NOMO-1 treated with dmso at 0.1 percent for 144 hours (cell line): ENCODE results near the gene NCKIPSD.

Experiments used
- DNase-seq: peaks from one replicate; lab custom pipeline; 2025; ENCODE audit not compliant: unreplicated experiment; lab: John Stamatoyannopoulos, UW

Gene NCKIPSD

DNA sequence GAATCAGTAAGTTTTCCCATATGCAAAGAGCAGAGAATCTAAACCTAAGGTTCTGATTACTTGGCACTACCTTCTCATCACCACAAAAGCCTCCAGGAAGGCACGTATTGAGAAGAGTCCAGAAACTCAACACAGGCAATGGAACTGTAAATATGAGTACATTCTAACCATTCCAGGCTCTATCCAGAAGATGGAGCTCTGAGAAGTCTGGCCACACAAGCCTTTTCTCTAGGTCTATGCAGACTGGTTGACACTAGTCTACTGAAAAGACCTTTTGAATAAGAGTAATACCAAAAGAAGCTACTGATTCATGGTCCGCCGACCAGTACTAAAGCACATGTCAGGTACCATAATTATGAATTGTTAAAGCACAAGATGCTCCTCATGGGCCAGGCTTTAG lies 12.2 kb upstream of the NCKIPSD start:
- no peak for DNase-seq

DNA sequence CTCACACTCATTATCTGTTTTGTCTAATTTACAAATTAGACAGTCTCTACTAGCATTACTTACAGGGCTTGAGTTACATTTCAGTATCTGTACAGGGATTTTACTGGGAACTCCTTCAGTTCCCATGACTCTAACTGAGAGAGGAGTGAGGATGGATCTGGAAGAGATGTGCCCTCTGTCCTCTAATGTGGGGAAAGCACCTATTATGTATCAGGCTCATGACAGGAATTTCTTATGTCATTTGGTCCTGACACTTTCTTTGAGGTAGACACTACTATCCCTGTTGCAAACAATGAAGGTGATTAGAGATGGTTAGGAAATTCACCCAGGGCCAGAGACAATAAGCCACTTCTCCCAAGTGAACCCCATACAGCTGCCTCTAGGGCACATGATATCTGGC lies 10.9 kb upstream of the NCKIPSD start:
- no peak for DNase-seq

DNA sequence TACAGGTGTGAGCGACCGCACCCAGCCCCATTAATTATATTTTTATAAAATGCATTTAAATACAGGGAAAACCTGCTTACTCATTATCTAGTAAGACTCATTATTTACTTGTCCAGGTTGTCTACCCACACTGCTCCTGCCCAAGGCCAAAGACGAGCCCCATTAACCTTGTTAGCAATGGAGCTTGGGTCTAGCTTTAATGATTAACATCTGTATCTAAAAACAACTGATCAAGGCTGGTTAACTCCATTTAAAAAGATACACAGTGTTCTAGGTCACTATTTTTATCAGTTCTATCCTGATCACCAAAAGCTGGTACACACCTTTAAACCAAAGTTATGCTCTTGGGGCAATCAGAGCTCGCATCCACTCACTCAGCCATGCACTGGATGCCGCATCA lies 10.4 kb upstream of the NCKIPSD start:
- DNase-seq, result no peak

DNA sequence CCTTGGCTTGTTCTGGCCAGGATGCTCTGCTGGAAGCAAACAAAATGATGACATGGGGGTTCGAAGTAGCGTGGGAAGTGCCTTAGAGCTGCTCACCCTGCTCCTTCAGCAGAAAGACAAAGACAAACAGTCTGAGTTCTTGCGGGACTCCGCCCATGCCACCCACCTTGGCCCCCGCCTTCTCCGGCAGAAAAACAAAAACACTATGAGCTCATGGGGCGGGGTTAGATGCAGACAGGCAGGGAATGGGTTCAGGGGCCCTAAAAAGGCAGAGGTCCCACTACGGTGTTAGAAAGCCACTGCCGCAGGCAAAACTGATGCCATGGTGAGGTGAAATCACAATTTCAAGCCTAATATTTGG lies 9.7 kb upstream of the NCKIPSD start:
- no peak for DNase-seq

DNA sequence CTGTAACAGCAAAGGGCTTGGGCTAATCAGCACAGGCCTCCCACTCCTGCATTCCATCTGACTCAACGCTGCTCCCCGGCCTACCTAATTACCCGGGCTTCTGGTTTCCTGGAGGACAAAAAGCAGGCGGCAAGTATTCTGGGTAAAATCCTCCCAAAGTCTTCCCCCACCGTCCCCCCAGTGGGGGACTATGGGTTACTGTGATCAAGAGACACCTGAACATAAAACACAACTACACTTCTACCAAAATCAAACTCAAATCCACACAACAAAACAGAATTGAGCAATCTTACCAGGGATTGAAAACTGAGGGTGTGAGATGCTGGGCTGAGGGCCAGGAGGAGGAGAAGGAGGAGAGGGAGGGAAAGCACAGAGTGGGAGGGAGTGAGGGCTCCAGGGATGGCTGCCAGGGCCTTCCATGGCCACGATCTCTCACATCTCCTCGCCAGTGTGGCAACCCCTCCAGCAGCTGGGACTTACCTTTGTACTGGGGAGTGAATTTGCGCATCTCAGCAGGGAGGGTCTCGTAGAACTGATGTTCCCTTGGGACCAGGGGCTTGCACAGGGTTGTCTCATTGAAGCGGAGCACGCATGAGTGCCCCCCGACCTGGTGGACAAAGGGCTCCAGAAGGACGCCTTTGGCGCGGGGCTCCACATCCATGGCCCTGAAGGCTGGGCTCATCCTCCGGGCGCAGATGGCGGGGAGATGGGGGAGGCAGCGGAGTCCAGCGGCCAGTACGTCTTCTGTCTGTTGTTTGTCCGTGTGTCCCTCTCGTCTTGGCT lies 9.1 kb upstream of the NCKIPSD start:
- DNase-seq, result no peak

DNA sequence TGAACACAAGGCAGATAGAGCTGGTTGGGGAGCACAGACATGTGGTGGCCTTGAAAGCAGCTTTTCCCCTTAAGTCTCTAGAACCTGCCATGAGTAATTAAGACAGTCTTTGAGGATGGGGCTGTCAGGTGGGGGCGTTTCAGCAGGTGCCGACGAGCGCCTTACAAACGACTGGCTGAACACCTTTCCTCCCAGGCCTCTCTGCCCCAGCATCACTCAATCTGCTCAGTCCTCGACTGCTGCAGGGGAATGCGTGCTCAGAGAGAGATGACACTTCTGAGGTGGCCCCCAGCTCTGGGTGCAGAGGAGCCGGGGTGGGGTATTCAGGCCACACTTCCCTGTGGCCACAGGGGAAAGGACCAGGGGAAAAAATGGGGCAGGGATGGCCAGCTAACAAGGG lies 8.1 kb upstream of the NCKIPSD start:
- no peak for DNase-seq

DNA sequence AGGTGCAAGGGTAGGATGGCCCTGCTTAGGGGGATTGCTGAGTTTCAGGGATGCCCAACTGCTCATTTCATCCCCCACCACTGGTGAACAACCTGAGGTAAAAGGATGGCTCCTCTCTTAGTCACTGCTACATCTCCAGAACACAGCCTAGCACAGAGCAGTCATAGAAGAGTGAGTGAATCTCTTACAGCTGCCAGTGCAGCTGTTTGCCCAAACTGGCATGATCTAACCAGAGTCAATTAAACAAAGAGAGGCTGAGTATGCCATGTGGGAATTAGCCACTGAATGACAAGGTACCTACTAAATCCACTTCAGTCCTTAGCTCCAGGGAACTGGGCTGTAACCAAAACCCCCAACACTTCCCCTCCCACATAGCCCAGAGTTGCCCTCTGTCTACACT lies 6.8 kb upstream of the NCKIPSD start:
- DNase-seq, result no peak

DNA sequence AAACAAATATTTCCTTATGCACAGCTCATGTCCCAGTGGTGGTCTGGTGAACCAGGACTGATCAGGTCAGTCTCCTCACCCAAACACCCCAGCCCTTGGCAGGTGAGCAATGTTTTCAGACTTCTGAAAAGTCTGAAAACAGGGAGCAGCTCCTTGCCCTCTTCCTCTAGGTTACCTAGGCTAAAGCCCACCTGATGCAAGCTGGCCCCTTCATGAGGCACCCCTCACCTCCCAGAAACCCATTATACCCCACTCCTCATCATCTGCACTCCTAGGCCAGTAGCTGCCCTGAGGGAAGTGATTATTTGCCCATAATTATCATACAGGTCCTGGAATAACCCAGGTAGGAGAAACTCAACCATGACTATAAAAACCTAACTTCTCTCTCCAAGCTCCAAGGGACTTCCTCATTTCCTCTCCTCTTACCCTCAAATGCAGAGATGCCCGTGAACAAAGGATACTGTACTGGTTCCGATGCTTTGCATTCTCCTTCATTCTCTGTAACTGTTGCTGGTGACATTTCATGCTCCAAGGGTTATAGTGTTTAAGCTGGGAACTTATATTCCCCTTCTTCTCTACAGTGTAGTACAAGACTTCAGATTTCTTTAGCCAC lies 5.2 kb upstream of the NCKIPSD start:
- no peak for DNase-seq

DNA sequence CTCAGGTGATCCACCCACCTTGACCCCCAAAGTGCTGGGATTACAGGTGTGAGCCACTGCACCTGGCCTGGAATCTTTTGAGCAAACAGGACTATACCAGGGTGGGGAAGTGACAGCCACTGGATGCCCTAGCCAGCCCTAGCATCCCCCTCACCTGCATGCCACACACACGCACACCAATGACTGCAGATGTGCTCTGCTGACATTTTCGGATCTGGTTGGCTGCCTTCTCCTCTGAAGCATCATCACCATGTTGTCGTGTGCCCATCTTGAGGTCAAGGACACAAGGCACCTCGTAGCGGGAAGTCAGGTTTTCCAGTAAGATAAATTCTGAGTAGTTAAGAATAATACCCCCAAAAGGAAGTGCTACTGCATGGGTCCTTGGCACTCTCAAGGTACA lies 3.7 kb upstream of the NCKIPSD start:
- DNase-seq, result no peak

DNA sequence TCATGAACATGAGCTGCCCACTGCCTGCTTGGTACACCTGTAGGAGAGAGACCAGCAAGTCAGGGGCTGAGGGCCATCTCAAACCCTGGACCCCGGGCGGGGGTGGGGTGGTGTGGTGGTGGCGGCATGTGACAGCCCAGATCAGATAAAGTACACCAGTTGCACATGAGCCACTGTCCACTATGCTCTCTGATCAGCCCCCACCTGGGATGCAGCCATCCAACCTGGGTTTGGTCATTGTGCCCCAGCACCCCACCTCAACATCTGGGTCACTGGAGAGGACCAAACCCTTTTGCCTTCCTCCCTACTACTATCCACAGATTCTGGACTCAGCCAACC lies 3.0 kb upstream of the NCKIPSD start:
- no peak for DNase-seq

DNA sequence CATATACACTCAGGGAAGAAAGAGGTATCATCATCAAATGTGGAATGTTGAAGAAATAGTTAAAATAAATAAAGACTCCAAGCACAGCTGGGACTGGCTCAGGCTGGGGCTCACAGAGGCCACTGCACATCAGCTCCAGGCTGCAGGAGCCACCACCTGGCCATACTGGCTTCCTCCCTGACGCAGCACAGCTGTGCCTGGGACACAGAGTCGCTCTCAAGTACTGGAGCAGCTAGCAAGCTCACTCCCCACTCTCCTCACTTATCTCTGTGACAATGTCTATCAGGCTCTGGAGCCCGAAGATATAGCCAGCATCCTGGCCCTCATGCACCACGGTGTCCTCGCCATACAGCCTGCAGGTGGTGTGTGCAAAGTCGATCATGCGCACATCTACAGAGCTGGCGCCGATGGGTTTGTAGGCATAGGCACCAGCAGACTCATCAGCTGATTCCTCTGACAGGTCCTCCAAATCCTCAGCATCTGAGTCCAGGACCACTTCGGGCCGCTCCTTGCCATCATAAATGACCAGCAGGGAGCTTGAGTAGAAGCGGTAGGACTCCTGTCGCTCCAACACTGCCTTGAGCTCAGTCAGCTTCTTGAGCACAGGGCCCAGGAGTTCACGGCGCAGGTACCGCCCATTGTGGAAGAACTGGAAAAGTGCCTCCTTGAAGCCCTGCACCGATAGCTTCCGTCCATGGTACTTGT lies 2.5 kb upstream of the NCKIPSD start:
- no peak for DNase-seq

DNA sequence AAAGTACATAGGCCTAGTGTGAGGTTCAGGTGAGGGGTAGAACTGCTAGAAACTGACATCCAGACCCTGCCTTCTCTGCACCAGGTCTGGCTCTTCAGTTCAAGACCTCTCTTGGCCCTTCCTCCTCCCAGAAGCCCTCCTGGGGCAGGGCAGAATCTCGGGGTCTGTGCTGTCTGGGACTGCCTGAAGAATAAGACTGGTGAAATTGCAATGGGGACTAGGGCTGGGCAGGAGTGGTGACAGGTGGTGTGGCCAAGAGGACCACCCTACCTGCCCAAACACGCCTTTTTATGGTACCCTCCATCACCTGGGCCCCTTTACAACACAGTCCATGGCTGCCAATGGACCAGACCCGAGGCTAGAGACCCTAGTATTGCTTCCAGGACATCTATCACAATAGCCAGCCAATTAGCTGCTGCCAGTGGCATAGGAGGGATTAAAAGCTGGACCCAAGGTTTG lies 1.5 kb upstream of the NCKIPSD start:
- no peak for DNase-seq

DNA sequence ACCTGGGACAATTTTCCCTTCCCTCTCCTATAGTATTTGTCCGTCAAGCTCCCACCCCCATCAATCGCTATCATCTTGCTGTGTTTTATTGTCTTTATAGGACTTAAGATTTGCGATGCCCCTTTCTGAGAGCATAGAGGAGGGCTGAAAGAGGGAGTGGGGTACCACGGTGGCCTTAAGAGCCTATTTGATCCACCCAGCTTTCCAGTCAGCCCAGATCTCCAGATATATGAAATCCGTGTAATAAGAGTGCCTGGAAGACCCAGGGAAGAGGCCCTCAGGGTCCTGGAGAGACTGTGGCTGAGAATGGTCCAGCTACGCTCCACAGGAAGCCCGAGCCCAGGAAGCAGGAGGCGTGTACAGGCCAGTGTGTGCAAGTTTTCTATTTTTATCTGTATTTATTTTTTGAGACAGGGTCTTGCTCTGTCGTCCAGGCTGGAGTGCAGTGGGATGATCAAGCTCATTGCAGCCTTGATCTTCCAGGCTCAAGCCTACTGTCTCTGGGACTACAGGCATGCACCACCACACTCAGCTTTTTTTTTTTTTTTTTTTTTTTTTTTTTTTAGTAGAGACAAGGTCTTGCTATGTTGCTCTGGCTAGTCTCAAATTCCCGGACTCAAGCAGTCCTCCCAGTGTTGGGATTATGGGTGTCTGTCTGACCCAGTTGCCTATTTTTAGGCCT lies 964 bp upstream of the NCKIPSD start:
- DNase-seq, result no peak

DNA sequence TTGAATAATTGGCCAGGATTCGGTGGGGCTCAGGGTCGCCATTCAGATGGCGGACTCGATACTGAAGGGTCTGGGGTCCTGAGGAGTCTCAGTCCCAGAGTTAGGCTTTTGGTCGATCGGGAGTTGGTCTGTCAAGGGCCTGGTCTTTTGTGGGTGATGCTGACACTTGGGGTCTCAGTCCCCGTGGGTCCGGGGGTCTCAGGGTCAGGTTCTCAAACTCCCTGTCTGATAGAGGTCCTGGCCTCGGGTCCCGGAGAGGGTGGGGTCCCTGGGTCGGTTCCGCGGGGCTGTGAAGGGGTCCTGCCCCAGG lies 467 bp downstream of the NCKIPSD start:
- no peak for DNase-seq

DNA sequence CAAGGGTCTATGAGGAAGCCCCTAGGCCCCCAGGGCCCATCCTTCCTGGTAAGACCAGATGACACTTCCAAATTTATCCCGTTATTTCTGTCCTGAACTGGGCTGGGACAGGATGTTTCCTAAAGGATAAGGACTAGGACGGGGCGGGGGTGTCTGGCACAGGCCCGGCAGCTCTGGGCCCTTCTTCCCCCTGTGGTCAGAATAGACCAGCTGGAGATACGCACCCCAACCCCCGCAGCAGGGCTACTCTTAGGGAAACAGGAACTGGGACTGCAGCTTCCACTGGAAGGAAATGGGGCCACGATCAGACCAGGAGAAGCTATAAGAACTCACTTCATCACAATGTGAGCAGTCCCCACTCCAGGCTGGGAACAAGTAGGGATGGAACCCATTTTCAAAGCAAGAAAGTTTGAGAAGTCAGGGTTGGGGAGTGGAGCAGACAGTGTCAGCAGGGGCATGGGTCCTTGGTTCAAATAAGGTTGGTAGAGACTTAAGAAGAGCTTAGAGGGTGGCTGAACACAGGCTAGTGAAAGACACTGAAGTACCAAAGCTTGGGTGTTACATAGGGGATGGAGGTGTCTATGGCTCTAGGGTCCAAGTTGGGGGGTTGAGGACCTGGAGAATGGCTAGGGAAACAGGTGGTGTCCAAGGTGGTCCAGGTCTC lies 1.1 kb downstream of the NCKIPSD start:
- no peak for DNase-seq

DNA sequence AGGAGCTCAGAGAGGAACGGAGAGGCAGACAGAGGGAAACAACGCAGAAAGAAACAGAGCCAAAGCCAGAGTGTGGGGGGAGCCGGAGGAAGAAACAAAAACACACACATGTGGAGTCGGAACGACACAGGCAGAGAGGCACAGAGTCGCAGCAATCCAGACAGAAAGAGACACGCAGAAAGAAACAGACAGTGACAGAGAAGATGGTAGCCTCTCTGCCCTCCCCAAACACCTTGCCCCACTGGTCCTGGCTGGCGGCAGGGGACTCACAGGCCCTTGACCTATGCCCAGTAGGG lies 1.7 kb downstream of the NCKIPSD start:
- no peak for DNase-seq

DNA sequence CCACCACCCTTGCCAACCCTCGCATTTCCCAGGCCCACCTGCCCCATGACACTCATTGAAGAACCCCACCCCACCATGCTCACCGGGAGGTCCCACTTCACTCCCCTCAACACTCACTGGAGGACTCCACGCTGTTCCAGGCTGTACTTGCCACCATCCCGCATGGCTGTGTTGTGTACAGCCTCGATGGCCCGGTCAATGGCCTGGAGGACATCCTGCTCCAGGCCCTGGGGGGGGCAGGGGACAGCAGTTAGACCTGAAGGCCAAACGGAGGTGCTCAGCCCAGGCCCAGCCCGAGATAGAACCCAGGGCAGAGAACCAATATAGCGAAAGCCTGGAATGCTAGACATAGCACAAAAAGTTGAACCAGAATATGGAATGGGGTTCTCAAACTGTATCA lies 2.9 kb downstream of the NCKIPSD start:
- DNase-seq, result no peak

DNA sequence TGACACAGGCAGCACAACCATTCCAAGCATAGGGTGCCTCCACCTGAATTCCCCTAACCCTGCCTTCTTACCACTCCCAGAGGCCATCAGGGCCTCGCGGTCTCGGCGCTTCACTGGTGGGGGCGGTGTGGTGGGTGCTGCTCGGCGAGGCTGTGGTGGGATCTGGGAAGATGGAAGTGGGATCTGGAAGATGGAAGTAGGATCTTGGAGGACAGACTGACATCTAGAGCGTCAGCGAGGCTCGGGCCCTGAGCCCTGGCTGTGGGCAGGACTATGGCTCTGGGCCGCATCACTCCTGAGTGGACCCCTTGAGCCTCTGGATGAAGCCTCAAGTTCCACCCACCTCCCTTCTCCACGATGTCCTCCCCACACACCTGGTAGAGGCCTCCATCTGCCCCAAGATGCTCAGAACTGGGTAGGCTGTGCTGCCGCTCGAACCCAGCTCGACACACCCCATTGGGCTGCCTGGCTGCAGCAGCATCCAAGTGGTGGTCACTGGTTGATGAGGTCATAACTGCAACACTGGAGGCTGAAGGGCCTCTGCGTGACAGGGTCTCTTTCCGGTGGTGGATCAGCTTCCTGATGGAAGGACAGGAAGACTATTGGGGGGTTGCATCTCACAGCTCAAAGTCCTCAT lies 3.6 kb downstream of the NCKIPSD start:
- DNase-seq, result no peak

DNA sequence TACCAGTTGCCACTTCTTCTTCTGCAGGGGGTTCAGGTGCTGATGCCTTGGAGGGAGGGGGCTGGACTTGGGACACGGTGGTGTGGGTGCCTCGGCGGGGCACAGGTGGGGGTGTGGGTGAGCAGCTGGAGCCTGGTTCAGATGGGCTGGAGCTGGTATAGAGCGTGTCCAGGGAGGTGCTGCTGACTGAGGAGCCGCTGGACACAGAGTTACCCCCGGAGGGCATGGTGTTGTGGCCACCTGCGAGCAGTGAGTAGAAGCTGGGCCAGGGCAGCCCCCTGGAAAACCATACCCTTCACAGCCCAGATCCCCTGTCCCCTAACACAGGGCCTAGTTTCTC lies 4.2 kb downstream of the NCKIPSD start:
- no peak for DNase-seq

DNA sequence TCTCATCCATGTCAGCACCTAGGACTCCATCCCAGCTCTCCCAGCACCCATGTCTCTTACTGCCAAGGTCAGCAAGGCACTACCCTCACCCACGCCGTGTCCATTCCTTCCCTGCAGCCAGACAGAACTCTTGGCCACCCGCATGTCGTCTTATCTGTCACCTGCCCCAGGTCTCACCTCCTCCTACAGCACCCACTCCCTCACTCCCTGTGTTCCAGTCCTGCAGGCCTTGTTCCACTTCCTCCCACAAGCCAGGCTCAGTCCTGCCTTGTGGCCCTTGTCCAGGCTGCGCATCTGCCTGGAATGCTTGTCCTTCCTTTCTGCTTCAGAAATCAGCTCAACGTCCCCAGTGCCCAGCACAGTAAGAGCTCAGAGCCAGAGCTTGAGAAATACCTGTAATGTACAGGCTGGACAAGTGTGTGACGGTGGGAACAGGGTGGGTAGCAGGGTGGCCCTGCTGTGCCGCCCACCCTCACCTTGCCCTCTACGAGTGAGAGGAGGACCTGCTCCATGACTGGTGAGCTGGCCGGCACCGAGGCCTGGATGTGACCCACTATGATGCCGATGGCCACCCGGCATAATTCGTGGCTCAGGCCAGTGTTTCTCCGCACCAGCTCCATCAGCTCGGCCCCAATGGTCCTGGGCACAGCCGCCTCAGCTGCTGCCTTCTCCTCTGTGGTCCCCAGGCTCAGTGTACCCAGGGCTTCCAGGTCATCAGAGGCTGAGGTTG lies 4.7 kb downstream of the NCKIPSD start:
- DNase-seq, result no peak
